ENCODE measurements around the gene DGLUCY. TPM values are rescaled to one million over a fixed set of nuclear protein-coding genes. Genes with fewer than 3 reads are reported as not detected.

DGLUCY gene
- total RNA-seq, 4 donors from 2014 or later, result 30.7 to 56.5 (median 38.9) TPM

GRCh38 chr14:91237219-91237618 is 123.3 kb downstream of the DGLUCY start:
- TF ChIP-seq, protein P1, sequence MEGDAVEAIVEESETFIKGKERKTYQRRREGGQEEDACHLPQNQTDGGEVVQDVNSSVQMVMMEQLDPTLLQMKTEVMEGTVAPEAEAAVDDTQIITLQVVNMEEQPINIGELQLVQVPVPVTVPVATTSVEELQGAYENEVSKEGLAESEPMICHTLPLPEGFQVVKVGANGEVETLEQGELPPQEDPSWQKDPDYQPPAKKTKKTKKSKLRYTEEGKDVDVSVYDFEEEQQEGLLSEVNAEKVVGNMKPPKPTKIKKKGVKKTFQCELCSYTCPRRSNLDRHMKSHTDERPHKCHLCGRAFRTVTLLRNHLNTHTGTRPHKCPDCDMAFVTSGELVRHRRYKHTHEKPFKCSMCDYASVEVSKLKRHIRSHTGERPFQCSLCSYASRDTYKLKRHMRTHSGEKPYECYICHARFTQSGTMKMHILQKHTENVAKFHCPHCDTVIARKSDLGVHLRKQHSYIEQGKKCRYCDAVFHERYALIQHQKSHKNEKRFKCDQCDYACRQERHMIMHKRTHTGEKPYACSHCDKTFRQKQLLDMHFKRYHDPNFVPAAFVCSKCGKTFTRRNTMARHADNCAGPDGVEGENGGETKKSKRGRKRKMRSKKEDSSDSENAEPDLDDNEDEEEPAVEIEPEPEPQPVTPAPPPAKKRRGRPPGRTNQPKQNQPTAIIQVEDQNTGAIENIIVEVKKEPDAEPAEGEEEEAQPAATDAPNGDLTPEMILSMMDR (IDR thresholded peaks at IDR 0.05; ENCODE audit: low read depth), result no peak

GRCh38 chr14:91238085-91238484 is 124.2 kb downstream of the DGLUCY start:
- TF ChIP-seq, protein P1 (IDR thresholded peaks at IDR 0.05; ENCODE audit: low read depth), result no peak

- TF ChIP-seq, protein P1 (IDR thresholded peaks at IDR 0.05; ENCODE audit: low read depth), result no peak
These were observed 124.8 kb downstream of the DGLUCY start for GRCh38 chr14:91238661-91239060.

GRCh38 chr14:91241863-91242262 is 128.0 kb downstream of the DGLUCY start:
- TF ChIP-seq, protein P1 (IDR thresholded peaks at IDR 0.05; ENCODE audit: low read depth), result no peak

DNA sequence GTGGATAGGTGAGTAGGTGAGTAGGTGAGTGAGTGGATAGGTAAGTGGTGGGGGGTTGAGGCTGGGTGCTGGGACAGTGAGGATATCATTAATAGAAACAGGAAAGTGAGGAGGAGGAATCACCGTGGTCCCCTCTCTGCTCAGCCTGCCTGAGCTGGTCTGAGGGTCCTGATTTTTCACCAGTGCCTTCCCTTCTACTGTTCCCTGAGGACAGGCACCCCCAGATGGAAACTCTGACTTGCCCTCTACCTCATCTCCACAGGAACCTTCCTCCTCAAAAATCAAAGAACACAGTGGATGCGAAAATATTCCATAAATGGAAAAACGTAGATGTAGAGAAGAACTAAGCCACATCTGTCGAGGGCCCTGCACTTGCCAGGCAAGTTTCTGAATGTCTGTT is 128.8 kb downstream of the DGLUCY start:
- TF ChIP-seq, protein P1 (IDR thresholded peaks at IDR 0.05; ENCODE audit: low read depth), result no peak

- TF ChIP-seq, protein P1 (IDR thresholded peaks at IDR 0.05; ENCODE audit: low read depth), result no peak
These were observed 129.2 kb downstream of the DGLUCY start for GRCh38 chr14:91243074-91243471.

- TF ChIP-seq, protein P1 (IDR thresholded peaks at IDR 0.05; ENCODE audit: low read depth), result no peak
These were observed 130.6 kb downstream of the DGLUCY start, which contains the start of gene GPR68 for GRCh38 chr14:91244501-91244901. GPR68 (minus strand) TSS chr14:91244704; CDS start chr14:91235050, 9,654 bp downstream.
